ENCODE measurements around the gene NTM. TPM values are rescaled to one million over a fixed set of nuclear protein-coding genes. Genes with fewer than 3 reads are reported as not detected.

NTM gene
- total RNA-seq, 1 donor from 2014 or later: 92.1 TPM

DNA sequence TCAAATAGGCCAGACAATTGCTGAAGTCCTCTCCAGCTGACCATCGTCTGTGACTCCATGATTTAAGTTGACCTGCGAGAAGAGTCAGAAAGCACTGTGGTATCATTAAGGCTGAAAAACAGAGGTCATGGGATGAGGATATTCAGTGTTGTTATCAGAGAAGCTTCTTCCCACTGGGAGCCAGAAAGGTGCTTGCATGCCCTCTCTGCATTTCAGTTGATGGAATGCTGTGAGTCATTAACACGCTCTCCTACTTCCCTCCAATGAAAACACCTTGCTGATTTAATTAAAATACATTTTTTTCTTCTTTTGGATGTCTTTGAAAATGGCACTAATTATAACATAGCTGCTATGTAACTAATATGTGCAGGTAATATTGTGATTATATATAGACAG, 667.0 kb downstream of the NTM start:
- Mint-ChIP-seq H3K36me3 (ENCODE audit: low read depth) (no peaks in the 10 kb centered on the region), H3K9me3 (ENCODE audit: low read depth) (no peaks in the 10 kb centered on the region), H3K27ac (ENCODE audit: unreplicated experiment) (no peak overlapping the region), H3K4me3 (ENCODE audit: unreplicated experiment) (no peak overlapping the region), H3K27me3 (ENCODE audit: low read depth) (no peaks in the 10 kb centered on the region), H3K4me1 (ENCODE audit: low read depth) (peaks cover 72% of the 10 kb centered on the region)
- DNase-seq (ENCODE audit: low spot score): no peak
- TF ChIP-seq, protein P1, sequence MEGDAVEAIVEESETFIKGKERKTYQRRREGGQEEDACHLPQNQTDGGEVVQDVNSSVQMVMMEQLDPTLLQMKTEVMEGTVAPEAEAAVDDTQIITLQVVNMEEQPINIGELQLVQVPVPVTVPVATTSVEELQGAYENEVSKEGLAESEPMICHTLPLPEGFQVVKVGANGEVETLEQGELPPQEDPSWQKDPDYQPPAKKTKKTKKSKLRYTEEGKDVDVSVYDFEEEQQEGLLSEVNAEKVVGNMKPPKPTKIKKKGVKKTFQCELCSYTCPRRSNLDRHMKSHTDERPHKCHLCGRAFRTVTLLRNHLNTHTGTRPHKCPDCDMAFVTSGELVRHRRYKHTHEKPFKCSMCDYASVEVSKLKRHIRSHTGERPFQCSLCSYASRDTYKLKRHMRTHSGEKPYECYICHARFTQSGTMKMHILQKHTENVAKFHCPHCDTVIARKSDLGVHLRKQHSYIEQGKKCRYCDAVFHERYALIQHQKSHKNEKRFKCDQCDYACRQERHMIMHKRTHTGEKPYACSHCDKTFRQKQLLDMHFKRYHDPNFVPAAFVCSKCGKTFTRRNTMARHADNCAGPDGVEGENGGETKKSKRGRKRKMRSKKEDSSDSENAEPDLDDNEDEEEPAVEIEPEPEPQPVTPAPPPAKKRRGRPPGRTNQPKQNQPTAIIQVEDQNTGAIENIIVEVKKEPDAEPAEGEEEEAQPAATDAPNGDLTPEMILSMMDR (IDR thresholded peaks at IDR 0.05): no peak

DNA sequence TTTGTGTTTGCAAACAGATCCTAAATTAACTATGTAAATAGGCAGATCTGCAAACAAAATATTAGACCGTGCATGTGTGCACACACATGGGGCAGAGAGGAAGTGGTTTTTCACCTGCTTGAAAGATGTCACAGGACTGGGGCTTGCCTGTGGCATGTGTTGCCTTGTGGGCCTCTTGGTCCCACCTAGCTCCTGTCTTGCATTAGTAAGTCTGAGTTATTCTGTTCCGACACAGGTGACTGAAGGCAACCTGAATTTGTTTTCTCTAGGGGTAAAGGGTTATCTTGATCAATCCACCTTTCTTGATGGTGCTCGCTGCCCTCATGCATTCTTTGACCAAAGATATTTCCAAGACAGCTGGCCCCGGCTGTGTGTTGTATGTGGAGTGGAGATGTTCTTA, 667.5 kb downstream of the NTM start:
- peaks cover 67% of the 10 kb centered on the region for H3K4me1 Mint-ChIP-seq (ENCODE audit: low read depth)
- DNase-seq (ENCODE audit: low spot score): no peak
- no peaks in the 10 kb centered on the region for H3K36me3 Mint-ChIP-seq (ENCODE audit: low read depth)
- no peaks in the 10 kb centered on the region for H3K27me3 Mint-ChIP-seq (ENCODE audit: low read depth)
- no peak overlapping the region for H3K4me3 Mint-ChIP-seq (ENCODE audit: unreplicated experiment)
- H3K9me3 Mint-ChIP-seq (ENCODE audit: low read depth): no peaks in the 10 kb centered on the region
- H3K27ac Mint-ChIP-seq (ENCODE audit: unreplicated experiment): no peak overlapping the region
- TF ChIP-seq, protein P1 (IDR thresholded peaks at IDR 0.05): no peak

DNA sequence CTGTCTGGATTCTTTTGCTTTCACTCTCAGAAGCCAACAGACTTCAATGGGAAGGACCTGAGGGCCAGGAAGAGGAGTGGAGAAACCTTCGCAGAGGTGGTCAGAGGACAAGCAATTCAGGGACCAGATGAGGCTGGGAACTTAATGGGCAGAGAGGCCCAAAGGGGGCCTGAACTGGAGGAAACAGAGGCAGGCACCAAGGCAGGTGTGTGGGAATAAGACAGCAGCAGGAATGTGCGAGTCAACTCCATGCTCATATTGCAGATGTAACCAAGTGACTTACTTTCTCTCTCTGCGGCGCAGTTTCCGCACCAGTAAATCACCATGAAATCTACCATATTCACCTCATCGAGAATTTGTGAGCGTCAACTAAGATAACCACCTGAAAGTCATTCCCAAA, 669.1 kb downstream of the NTM start:
- H3K4me1 Mint-ChIP-seq (ENCODE audit: low read depth): peaks cover 52% of the 10 kb centered on the region
- H3K27me3 Mint-ChIP-seq (ENCODE audit: low read depth): no peaks in the 10 kb centered on the region
- H3K4me3 Mint-ChIP-seq (ENCODE audit: unreplicated experiment): no peak overlapping the region
- peaks cover 5% of the 10 kb centered on the region for H3K9me3 Mint-ChIP-seq (ENCODE audit: low read depth)
- no peak overlapping the region for H3K27ac Mint-ChIP-seq (ENCODE audit: unreplicated experiment)
- DNase-seq (ENCODE audit: low spot score): no peak
- no peaks in the 10 kb centered on the region for H3K36me3 Mint-ChIP-seq (ENCODE audit: low read depth)
- TF ChIP-seq, protein P1 (IDR thresholded peaks at IDR 0.05): no peak

DNA sequence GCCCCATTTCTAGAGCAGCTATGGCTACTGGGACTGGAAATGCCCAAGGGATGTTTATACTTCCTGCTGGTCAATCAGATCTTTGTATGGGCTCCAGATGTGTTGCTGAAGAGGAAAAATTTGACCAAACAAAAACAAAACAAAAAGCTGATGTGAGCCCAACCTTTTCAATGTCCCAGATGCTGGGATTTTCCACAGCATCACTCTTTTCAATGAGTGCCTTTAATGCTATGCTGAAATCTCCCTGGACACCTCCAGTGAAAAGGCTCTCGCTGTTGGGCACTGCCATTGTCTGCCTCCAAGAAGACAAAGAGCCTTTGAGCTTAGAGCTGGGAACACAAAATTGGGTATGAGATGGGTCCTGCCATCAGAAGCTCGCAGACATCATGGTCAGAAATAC, 671.9 kb downstream of the NTM start:
- TF ChIP-seq, protein P1 (IDR thresholded peaks at IDR 0.05): no peak
- Mint-ChIP-seq H3K9me3 (ENCODE audit: low read depth) (peaks cover 5% of the 10 kb centered on the region), H3K4me3 (ENCODE audit: unreplicated experiment) (no peak overlapping the region), H3K4me1 (ENCODE audit: low read depth) (peaks cover 34% of the 10 kb centered on the region), H3K36me3 (ENCODE audit: low read depth) (no peaks in the 10 kb centered on the region), H3K27me3 (ENCODE audit: low read depth) (no peaks in the 10 kb centered on the region), H3K27ac (ENCODE audit: unreplicated experiment) (no peak overlapping the region)
- no peak for DNase-seq (ENCODE audit: low spot score)

DNA sequence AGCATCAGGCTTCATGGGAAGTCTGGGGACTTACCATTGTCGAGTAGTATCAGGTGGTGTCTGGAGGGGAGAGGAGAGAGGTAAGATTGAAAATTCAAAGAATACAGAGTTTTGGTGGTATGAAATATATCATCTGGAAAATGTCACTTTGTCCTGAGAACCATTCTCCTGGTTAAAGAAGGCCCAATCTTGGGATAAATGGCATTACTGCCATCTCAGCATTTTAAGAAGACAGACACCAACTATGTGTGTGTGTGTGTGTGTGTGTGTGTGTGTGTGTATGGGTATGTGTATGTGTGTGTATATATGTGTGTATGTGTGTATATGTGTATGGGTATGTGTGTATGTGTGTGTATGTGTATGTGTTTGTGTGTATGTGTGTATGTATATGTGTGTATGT, 673.3 kb downstream of the NTM start:
- H3K4me3 Mint-ChIP-seq (ENCODE audit: unreplicated experiment): no peak overlapping the region
- H3K9me3 Mint-ChIP-seq (ENCODE audit: low read depth): peaks cover 5% of the 10 kb centered on the region
- TF ChIP-seq, protein P1 (IDR thresholded peaks at IDR 0.05): no peak
- H3K27ac Mint-ChIP-seq (ENCODE audit: unreplicated experiment): no peak overlapping the region
- no peaks in the 10 kb centered on the region for H3K36me3 Mint-ChIP-seq (ENCODE audit: low read depth)
- peaks cover 38% of the 10 kb centered on the region for H3K4me1 Mint-ChIP-seq (ENCODE audit: low read depth)
- H3K27me3 Mint-ChIP-seq (ENCODE audit: low read depth): no peaks in the 10 kb centered on the region
- DNase-seq (ENCODE audit: low spot score): no peak
